Cortex of kidney (tissue), 1 donor: ENCODE measurements around the gene RHNO1.

ENCODE experiments used
- DNase-seq: peaks from one replicate; lab custom pipeline; 2025; lab: John Stamatoyannopoulos, UW

Gene RHNO1

GRCh38 chr12:2902272-2902880 lies 25.4 kb downstream of the RHNO1 start:
- no peak for DNase-seq

GRCh38 chr12:2904260-2904659 lies 27.2 kb downstream of the RHNO1 start:
- DNase-seq = no peak

GRCh38 chr12:2912216-2912575 lies 35.2 kb downstream of the RHNO1 start:
- no peak for DNase-seq

GRCh38 chr12:2919249-2919648 lies 42.2 kb downstream of the RHNO1 start:
- DNase-seq = no peak

GRCh38 chr12:2922329-2922728 lies 45.3 kb downstream of the RHNO1 start:
- no peak for DNase-seq

GRCh38 chr12:2923057-2923456 lies 46.0 kb downstream of the RHNO1 start:
- no peak for DNase-seq

DNA sequence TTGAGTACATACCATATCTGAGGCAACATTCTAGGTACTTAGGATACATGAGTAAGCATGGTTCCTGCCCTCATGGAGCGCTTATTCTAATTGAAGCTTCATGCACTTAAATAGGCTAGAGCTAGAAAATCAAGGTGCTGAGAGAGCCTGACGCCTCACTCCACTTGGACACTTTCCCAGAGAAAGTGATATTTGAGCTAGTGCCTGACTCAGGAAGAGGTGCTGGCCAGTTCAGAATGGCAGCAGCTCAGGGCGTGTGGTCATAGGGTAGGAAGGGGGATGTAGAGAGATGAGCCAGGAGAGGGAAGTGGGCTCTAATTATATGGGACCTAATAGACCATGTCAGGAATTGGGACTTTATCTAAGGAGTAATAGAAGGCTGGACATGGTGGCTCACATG lies 47.0 kb downstream of the RHNO1 start:
- DNase-seq = no peak

DNA sequence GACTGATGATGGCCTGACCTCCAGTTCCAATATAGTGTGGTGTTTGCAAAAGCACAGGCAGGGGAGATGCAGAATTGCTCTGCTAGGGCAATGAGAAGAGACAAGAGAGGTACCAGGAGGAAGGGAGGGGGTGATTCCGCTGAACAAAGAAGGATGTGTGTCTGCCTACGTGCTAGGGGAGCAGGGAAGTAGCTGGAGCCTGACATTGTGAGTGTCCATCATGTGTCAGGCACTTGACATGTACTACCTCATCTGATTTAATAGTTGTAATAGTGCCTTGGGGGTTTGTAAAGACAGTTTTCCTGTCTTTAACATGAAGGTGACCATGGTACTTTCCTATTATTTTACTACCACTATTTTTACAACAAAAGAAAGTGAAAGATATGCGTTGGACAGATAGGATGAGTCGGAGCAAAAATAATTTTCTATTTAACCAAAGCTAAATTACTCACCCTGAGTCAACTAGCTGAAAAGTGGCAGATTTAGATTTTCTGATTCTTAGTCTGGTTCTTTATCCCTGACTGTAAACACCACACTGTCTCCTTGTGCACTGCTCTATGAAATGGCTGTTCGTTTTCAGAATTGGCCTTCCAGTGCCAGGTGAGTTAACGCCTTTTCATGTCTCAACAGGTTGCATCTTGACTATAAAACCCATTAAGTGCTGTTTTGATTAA lies 48.4 kb downstream of the RHNO1 start:
- no peak for DNase-seq

GRCh38 chr12:2930865-2931264 lies 53.8 kb downstream of the RHNO1 start:
- DNase-seq = no peak

DNA sequence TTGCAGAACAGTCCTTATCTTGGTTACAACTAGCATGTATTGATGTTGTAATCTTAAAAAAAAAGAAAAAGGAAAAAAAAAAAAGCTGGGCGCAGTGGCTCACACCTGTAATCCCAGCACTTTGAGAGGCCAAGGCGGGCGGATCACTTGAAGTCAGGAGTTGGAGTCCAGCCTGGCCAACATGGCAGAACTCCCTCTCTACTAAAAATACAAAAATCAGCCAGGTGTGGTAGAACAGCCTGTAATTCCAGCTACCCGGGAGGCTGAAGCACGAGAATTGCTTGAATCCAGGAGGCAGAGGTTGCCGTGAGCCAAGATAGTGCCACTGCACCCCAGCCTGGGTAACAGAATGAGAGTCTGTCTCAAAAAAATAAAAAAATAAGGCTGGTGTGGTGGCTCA lies 56.6 kb downstream of the RHNO1 start:
- no peak for DNase-seq

GRCh38 chr12:2934371-2934770 lies 57.3 kb downstream of the RHNO1 start:
- DNase-seq = no peak

DNA sequence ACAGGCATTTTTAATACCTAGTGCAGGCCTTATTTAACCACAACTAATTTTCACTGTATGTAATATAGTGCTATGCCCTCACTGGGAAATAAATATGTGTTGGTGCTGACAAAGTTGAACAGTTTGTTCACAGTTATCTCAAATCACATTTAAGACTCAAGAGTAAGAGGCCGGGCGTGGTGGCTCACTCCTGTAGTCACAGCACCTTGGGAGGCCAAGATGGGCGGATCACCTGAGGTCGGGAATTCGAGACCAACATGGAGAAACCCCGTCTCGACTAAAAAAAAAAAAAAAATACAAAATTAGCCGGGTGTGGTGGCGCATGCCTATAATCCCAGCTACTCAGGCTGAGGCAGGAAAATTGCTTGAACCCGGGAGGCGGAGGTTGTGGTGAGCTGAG lies 59.3 kb downstream of the RHNO1 start:
- DNase-seq = no peak

GRCh38 chr12:2937500-2937899 lies 60.5 kb downstream of the RHNO1 start:
- DNase-seq = no peak
